Sciatic nerve (tissue), 2 donors: Measurements from ENCODE around the gene SPTB. TPM values are rescaled to one million over a fixed set of nuclear protein-coding genes. Genes with fewer than 3 reads are reported as not detected.
"Not testable (repeated sequence)": the region's sequence is repeated elsewhere in the genome, so short reads cannot be mapped to it uniquely, and the experiment has no call there.

ENCODE experiments used
- ATAC-seq: fragments of 200-7000 bp; cut with Tn5 transposase; one replicate; pipeline ENCODE4 v1.9.1; 2020; ENCODE audit warnings: mild to moderate bottlenecking, moderate library complexity
- DNase-seq: peaks from one replicate; pipeline ENCODE4 v3.0.0-alpha.2; 2020; ENCODE audit warnings: low spot score
- intact Hi-C: fragments of 100-400 bp; cut with DNase I; formaldehyde crosslinking; loops from one replicate; pipeline ENCODE4 v1.14.2; 2022
- total RNA-seq: library from RNA; stranded (reverse); fragmentation: NEBNext Ultra II Directional; extraction: Animal tissue kit (Norgen Biotek cat#: 25700); gene quantifications from one replicate; pipeline ENCODE4 v1.2.1, GENCODE V29; 2021
- donor health status: DM: no; HTN: no; CAD: no.
- donor health status: DM: no; HTN: no; CAD: no.

The SPTB gene
- total RNA-seq, 1 donor from 2014 or later: 14.8 TPM

DNA sequence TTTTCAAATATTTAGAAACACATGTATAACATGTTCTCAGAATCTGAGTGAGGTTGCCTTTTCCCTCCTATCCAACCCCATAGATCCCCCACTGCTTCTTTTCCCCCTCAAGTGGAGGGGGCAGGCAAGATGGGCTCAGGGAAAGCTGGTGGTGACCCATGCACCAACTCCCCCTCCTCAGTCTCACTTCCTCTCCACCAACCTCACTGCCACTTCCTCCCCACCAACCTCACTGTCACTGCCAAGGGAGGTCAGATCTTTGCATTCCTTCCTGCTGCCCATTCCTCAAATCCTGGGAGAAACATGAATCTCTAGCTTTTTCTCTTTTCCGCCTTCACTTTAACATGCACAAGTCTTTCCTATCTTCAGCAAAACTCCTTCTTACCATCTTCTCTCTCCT, 48.7 kb downstream of the SPTB start:
- DNase-seq (no peak), ATAC-seq (no peak)
- intact Hi-C loops: no loop called here

DNA sequence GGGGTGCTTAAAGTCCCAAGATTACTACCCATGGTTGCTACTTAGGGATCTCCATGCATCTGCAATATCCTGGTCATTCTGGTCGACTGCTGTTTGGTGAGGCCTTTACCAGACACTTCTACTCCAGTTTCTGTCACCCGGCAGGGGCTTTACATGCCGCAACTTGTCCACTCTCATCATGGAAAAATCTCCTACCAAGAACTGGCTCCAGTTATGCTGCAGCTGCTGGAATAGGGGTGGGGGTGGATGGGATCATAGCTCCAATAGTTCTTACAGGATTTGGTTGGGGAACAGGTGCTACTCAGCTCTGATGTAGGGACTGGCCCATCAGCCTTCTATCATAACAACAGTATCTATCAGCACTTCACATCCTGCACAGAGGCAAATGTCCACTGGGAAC, 51.6 kb downstream of the SPTB start:
- DNase-seq (no peak), ATAC-seq (no peak)
- intact Hi-C loops: no loop called here

DNA sequence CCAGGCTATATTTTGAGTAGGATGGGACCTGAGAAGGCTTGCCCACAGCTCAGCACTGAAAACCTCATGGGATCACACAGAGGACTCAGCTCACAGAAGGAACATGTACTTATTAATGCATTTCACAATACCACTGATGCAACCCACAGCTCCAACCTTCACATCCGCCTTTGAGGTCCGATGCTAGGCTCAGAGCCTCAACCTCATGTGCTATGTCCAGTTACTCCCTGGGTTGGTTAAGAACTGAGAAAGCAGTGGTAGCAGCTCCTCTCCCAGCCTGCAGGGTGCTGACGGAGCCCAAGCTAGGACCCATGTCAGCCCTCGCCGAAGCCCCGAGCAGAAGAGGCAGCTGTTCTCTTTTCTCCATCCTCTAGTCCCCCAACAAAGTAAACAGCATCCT, 52.9 kb downstream of the SPTB start:
- intact Hi-C loops: no loop called here
- DNase-seq (no peak), ATAC-seq (no peak)

DNA sequence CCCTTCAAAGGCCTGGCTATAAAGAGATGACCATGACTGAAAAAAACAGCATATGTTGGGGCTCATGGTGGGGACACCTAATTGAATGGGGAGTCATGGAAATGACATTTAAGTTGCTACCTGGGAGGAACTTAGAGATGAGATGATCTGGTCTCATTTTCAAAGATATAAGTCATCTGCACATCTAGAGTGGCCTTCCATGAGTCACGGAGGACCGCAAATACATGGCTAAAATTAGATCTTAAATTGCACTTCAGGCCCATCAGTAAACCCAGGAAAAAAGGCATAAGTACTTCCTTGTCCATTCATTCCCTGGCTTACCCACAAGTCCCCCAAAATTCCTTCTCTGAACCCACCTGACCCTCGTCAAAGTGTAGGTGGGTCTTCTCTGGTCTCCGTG, 53.4 kb downstream of the SPTB start:
- intact Hi-C loops: no loop called here
- DNase-seq: no peak

DNA sequence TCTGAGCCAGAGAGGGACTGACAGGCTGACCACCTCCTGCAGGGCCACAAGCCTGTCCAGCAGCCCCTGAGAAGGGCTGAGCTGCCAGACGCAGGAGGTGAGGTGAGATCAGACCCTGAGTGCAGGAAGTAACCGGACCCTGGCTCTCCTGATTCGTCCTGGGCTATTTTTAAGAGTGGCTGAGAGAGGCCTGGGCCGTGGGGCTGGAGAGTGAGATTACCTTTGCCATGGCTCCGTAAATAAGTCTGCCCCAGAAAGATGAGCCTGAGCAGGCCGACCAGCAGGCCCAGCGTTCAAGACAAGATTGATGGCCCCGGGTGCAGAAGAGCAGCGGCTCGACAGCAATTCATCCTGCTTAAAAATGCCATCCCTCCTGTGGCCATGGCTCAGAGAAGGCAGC, 54.2 kb downstream of the SPTB start:
- intact Hi-C loops: no loop called here
- ATAC-seq (no peak), DNase-seq (no peak)

More for the DNA sequence above, 53.4 kb downstream of the SPTB start:
- ATAC-seq: no peak

DNA sequence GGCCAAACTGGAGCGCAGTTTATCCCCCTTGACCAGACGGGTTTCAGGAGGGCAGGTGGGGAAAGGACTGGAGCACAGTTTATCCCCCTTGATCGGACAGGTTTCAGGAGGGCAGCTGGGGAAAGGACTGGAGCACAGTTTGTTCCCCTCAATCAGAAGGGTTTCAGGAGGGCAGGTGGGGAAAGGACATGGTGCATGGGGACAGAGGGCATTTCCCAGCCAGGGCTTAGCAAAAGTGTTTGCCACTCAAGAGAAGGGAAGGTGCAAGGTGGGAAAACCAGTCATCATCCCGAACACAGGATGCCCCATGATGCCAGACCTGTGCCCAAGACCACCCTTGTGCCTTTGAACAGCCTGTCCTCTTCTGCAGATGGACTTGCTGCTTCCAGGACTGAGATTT, 54.7 kb downstream of the SPTB start:
- no peak for ATAC-seq
- intact Hi-C loops: no loop called here

GRCh38 chr14:64824471-64824870, 55.2 kb downstream of the SPTB start:
- intact Hi-C loops: no loop called here
- no peak for DNase-seq
- no peak for ATAC-seq

More for the DNA sequence above, 54.7 kb downstream of the SPTB start:
- DNase-seq: no peak

DNA sequence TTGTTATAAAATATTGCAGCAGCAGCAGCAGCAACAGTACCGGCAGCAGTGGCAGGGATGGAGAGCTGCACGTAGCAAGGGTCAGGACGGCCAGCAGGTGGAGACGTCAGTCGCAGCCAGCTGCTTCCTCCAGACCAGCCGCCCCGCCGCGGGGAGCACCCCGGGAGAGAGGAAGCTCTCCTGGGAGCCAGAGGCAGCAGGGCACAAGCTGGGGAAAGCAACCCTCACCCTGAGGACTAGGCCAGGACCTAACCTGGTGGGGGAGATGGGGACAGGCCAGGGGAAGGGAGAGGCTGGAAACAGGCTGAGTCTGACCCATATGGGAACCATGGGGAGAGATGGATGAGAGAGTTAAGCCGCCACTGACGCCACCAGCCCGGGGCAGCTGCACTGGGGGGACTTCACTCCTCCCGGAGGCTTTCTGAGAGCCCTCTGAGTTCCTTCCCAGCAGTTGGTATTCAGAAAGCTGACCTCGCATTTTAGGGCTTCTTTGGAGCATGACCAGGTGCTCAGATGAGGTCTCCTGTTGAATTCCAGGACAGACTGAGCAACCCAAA, 56.3 kb downstream of the SPTB start:
- ATAC-seq: peak; percentile 89

GRCh38 chr14:64821651-64822050, 58.1 kb downstream of the SPTB start:
- intact Hi-C loops: no loop called here
- DNase-seq (no peak), ATAC-seq (no peak)

More for the DNA sequence above, 56.3 kb downstream of the SPTB start:
- DNase-seq: peak; percentile 84
- intact Hi-C loops: no loop called here

DNA sequence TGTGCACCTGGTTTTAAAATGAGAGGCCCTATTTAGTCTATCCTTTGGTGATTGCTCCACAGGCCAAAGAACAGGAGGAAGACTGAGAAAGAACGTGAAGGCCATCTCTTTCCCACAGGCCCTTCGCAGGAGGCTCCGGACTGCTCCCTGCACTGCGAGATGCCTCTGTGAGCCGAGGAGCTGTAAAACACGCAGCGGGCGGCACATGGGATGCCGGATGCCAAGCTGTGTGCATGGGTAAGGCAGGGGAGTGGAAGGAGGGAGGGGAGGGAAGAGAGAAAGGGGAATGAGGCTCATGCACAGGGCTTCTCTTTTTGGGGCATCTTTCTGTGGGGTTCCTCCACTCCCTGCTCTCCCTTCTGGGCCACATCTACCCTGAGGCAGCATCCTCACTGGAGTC, 61.6 kb downstream of the SPTB start:
- DNase-seq (no peak), ATAC-seq (no peak)
- intact Hi-C loops: no loop called here

GRCh38 chr14:64817631-64818030, 62.1 kb downstream of the SPTB start:
- no peak for ATAC-seq
- intact Hi-C loops: no loop called here
- DNase-seq: no peak

DNA sequence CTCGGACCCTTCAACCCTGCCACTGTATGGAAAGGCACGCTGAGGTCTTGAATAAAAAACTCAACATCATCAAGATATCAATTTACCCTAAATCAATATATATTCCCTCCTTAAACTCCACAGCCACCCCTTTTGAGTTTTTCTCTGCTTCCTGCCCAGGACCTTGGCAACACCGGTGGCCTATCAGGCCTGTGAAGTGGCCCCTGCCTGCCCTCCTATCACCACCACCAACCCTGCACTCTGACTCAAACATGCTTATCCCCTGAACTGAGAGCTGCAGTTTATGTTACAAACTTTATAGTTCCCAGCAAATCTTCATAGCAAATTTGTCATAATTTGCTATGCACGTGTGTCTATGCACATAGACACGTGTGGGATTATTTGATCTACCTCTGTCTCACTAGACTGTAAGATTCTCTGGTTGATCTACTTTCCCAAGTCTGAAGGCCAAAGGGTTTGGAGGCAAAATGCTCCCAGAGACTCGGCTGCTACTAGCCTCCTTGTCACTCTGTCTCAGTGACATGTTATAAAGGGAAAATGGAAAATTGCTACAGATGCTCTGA, 63.4 kb downstream of the SPTB start:
- DNase-seq (no peak), ATAC-seq (no peak)
- intact Hi-C loops: no loop called here

- intact Hi-C loops: no loop called here
- ATAC-seq (no peak), DNase-seq (no peak)
These were observed 64.5 kb downstream of the SPTB start for GRCh38 chr14:64815257-64815656.

DNA sequence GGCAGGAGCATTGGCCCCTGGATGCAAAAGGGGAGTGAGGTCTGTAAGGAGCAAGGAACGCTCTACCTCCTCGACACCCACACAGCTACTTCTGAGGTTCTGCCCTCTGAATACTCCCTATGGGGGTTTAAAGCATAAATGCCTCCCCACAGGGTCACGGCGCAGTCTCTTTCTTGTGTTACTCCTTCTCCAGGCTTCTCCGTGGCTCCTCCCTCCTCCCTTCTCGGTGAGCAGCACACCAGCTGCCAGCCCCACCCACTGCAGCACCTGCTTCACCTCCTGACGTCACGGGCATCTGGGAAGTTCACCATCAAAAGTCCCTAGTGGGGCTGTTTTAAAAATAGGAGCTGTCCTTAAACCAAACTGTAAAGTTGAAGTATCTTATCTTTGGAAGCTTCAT, 67.3 kb downstream of the SPTB start:
- intact Hi-C loops: no loop called here
- ATAC-seq: peak; percentile 75
- no peak for DNase-seq

DNA sequence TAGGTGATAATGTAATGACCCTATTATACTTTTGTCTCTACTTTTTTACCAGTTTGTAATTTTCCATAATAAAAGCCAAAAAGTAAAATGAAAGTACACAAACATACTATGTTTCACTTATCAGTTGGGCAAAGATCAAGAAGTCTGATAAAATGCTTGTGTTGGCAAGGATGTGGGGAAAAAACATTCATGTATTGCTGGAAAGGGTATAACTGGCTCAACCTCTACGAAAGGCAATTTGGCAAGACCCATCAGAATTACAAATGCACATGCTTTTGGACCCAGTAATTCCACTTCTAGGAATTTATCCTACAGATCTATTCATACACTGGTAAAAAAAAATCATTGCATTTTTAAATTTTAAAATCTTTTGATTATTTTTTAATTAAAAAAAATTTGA, 68.0 kb downstream of the SPTB start:
- DNase-seq (no peak), ATAC-seq (no peak)
- intact Hi-C loops: no loop called here

GRCh38 chr14:64808449-64808848, 71.3 kb downstream of the SPTB start:
- intact Hi-C loops: no loop called here
- ATAC-seq (no peak), DNase-seq (no peak)

DNA sequence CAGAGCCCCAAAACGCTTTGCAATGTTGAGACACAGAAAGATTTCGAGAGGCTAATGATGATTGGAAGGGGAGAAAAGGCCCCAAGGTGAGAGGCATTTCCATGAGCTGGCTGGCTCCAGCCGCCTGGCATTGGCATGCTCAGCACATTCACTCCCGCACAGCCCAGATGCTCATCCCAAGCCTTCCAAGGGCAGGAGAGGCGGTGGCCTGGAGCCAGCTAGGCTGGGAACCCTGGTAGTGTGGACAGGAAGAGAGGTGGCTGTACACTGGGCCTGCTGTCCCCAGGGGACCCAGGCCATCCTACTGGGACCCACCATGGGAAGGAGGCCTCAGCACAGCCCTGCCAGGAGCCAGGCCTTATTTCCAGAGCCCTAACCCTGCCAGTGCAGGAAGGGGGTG, 72.2 kb downstream of the SPTB start:
- peak; percentile 21 for ATAC-seq
- intact Hi-C loops: no loop called here

DNA sequence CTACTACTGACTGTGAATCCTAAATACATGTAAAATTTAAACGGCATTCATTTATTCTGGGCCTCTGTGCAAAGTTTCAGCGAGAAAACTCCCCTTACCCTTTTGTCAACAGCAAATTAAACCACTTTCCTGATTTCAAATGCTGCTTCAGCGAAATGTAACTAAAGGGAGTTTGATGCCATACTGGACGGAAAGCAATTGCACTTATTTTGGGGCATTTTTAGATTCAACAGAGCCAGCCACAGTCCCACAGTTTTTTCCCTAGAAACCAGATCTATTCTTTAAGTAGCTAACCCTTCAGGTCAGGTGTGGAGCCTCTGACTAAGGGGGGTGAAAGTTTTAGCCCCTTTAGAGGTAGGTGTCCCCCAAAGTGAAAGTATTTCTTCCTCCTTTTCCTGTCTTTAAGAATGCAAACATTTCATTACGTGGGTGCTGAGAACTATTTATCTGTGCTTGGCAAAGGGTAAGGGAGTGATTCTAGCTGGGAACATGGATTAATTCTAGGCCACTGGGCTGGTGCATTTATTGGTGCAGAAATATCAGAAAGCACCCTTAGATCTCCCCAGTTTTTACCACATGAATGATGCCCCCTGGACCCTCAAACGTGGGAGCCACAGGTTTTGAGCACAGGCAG, 72.7 kb downstream of the SPTB start:
- ATAC-seq (no peak), DNase-seq (no peak)
- intact Hi-C loops: no loop called here

More for the DNA sequence above, 72.2 kb downstream of the SPTB start:
- no peak for DNase-seq

- DNase-seq (no peak), ATAC-seq (peak; percentile 26)
- intact Hi-C loops: no loop called here
These were observed 73.4 kb downstream of the SPTB start for GRCh38 chr14:64806202-64806861.

DNA sequence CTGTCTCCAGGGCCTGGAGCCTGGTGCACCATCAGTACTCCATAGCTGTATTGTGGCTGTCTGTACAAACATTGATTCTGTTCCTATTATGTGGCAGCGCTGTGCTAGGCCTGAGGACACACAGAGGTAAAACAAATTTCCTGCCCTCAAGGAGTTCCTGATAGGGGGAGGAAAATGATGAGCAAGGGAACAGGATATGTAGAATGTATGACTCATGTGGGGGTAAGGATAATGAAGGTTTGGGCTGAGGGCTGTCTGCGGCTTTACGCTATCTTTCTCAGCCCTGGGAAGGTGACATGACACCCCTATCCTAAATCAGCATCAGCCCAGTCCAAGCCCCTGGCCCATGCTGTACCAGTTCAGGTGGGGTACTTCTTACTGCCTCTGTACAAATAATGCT, 74.1 kb downstream of the SPTB start:
- ATAC-seq, intact Hi-C loops, DNase-seq: not testable (repeated sequence)
